Spleen (tissue), 11 donors: Measurements from ENCODE around the gene GPD2. TPM values are rescaled to one million over a fixed set of nuclear protein-coding genes. Genes with fewer than 3 reads are reported as not detected.
"Not testable (repeated sequence)": the region's sequence is repeated elsewhere in the genome, so short reads cannot be mapped to it uniquely, and the experiment has no call there.

ENCODE experiments used
- DNase-seq: peaks from one replicate; pipeline ENCODE4 v3.0.0-alpha.2; 2020
- H3K27ac ChIP-seq, 8 donors: fragments of 200-600 bp; sonication (generic) in 7 of 8; 1 replicate in 4 of 8; 2 replicates in 4 of 8; pipeline versions ENCODE4 v1.5.0 to v1.8.0; 2016 to 2021; ENCODE audit warnings: inconsistent platforms in 4 of 8, mild to moderate bottlenecking in 4 of 8, moderate library complexity in 1 of 8
- H3K27me3 ChIP-seq, 7 donors: fragments of 200-600 bp; sonication (generic) in 6 of 7; replicated peaks in 1 of 7; 1 replicate in 4 of 7; 2 replicates in 3 of 7; pipeline versions ENCODE4 v1.5.0 to v1.8.0; 2016 to 2021; ENCODE audit warnings: inconsistent platforms in 3 of 7, mild to moderate bottlenecking in 1 of 7
- H3K36me3 ChIP-seq, 6 donors: fragments of 200-600 bp; sonication (generic) in 5 of 6; 1 replicate in 4 of 6; 2 replicates in 2 of 6; pipeline versions ENCODE4 v1.5.0 to v1.8.0; 2016 to 2021; ENCODE audit warnings: inconsistent platforms in 2 of 6
- H3K4me1 ChIP-seq, 6 donors: fragments of 200-600 bp; sonication (generic) in 5 of 6; 1 replicate in 3 of 6; 2 replicates in 3 of 6; pipeline versions ENCODE4 v1.5.0 to v1.8.0; 2016 to 2021; ENCODE audit warnings: inconsistent platforms in 3 of 6
- H3K4me3 ChIP-seq, 8 donors: fragments of 200-600 bp; sonication (generic) in 7 of 8; 1 replicate in 4 of 8; 2 replicates in 4 of 8; pipeline versions ENCODE4 v1.5.0 to v1.8.0; 2016 to 2021; ENCODE audit warnings: inconsistent platforms in 4 of 8, mild to moderate bottlenecking in 4 of 8, moderate library complexity in 2 of 8
- H3K9me3 ChIP-seq, 8 donors: fragments of 200-600 bp; sonication (generic) in 7 of 8; 1 replicate in 4 of 8; 2 replicates in 4 of 8; pipeline versions ENCODE4 v1.5.0 to v1.8.0; 2016 to 2021; ENCODE audit warnings: inconsistent platforms in 4 of 8
- POLR2A ChIP-seq, 3 donors: fragments of 450-650 bp; IDR thresholded peaks; one replicate each; pipeline ENCODE4 v1.5.1; 2017; ENCODE audit warnings: antibody characterized with exemption in 3 of 3, mild to moderate bottlenecking in 1 of 3
- POLR2AphosphoS5 ChIP-seq, 3 donors: sonication (generic); formaldehyde crosslinking; IDR thresholded peaks; one replicate each; pipeline ENCODE4 v1.5.1; 2017; ENCODE audit warnings: antibody characterized with exemption in 3 of 3
- WGBS, 5 donors: extraction: QIAGEN DNeasy Blood & Tissue Kit in 3 of 5; methylation state at CpG; one replicate each; pipeline versions ENCODE4 v1.1.5 to v1.1.7; 2013 to 2018; 5-methylcytosine and 5-hydroxymethylcytosine counted together
- intact Hi-C: fragments of 100-400 bp; cut with DNase I; formaldehyde crosslinking; loops from one replicate; pipeline ENCODE4 v1.15.0; 2023; ENCODE audit warnings: low total_unique reads
- polyA plus RNA-seq, 3 donors: library from polyadenylated mRNA; stranded (reverse); fragments of 200-250 nt; gene quantifications; one replicate each; pipeline ENCODE4 v1.2.1, GENCODE V29; 2013
- total RNA-seq, 7 donors: library from RNA; depleted of rRNA in 3 of 7; stranded (reverse); fragments of >200 nt in 3 of 7; fragmentation: NEBNext Ultra II Directional in 4 of 7; extraction: Animal tissue kit (Norgen Biotek cat#: 25700) in 4 of 7; gene quantifications; one replicate each; pipeline versions ENCODE4 v1.1.0 to v1.2.1, GENCODE V29; 2016 to 2021
- TF ChIP-seq, protein P1 (sequence below), 11 experiments: fragments of 200-600 bp in 7 of 11; fragments of 450-650 bp in 4 of 11; sonication (generic) in 4 of 11; IDR thresholded peaks in 8 of 11; conservative IDR thresholded peaks in 3 of 11; 1 replicate in 7 of 11; 2 replicates in 4 of 11; pipeline versions ENCODE4 v1.4.0 to v1.8.0; 2016 to 2021; ENCODE audit warnings: antibody characterized with exemption in 11 of 11, inconsistent platforms in 4 of 11, mild to moderate bottlenecking in 1 of 11
- donor health status: healthy with polysubstance abuse.
- donor health status: DM: no; HTN: no; CAD: no; lungs with moderate emphysema.
- donor health status: DM: no; HTN: no; CAD: no.
- donor health status: Bipolar disorder and iron deficiency.
- donor health status: healthy.
- donor health status: DM: no; HTN: no; CAD: no.
- donor health status: DM: yes; HTN: yes; CAD: no.

GPD2 gene
- total and polyA plus RNA-seq, 10 donors = 3.5 to 74.9 (median 28.8) TPM

DNA sequence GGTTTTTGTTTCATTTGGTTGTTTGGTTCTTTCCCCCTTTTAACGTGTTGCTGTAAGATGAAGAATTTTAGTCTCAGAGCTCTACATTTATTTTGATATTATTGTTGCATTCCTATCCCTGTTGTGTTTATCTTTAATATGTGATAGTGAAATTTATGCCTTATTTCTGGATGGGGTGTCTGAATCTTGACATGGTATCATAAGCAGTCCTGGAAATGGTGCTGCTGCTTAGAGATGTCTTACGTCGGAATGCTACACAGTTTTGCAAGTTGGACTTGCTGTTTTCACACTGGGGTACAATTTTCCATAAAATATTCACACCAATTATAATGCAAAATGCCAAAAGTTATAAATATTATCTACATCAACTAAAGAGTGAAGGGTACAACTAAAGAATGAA is 164.0 kb downstream of the GPD2 start:
- H3K4me3 ChIP-seq = no peak overlapping the region
- no peaks in the 10 kb centered on the region for H3K27me3 ChIP-seq
- WGBS, 5 donors = 88 to 97% (median 94%) methylated on average over 3 of the region's 3 CpGs
- no peak for TF ChIP-seq POLR2AphosphoS5 (IDR thresholded peaks at IDR 0.05)
- no peak for TF ChIP-seq POLR2A (IDR thresholded peaks at IDR 0.05)
- H3K27ac ChIP-seq = no peak overlapping the region
- H3K9me3 ChIP-seq = no peaks in the 10 kb centered on the region
- no peaks in the 10 kb centered on the region for H3K4me1 ChIP-seq
- no peaks in the 10 kb centered on the region for H3K36me3 ChIP-seq
- intact Hi-C loops = no loop called here
- DNase-seq = no peak

DNA sequence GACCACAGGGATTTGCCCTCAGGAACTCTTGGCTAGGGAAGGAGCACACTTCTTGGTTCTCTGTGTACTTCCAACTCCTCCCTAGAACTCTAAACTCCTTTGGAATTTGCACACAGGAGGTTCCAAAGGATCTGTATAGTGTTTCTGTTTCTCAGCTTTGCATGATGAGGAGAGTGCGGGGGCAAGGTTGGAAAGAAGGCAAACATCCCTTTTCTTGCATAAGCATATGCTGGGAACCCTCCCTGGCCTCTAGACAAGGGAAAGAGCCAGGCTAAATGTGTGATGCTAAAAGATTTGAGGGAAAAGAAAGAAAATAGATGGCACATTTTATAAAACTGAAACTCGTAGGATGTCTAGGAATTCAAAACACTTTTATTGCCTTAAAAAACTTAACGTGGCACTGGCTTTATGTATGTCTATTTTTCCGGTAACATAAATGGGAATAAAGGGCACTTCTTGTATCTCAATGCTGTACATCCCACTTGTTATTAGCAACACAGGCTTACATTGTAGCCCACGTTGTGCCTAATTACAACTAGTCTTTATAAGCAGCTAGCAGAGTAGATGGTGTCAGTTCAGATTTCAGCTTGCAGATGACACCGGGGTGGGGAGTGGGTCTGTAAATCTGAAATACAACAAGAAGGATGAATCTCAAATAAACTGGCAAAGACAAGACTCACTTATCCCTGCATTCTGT is 165.8 kb downstream of the GPD2 start:
- H3K27ac ChIP-seq = no peak overlapping the region
- H3K9me3 ChIP-seq = no peaks in the 10 kb centered on the region
- no peaks in the 10 kb centered on the region for H3K36me3 ChIP-seq
- no peak for DNase-seq
- intact Hi-C loops = no loop called here
- H3K4me1 ChIP-seq = no peaks in the 10 kb centered on the region
- no peaks in the 10 kb centered on the region for H3K27me3 ChIP-seq
- WGBS, 5 donors = 77 to 92% (median 89%) methylated on average over 6 of the region's 6 CpGs
- no peak overlapping the region for H3K4me3 ChIP-seq
- TF ChIP-seq POLR2A (IDR thresholded peaks at IDR 0.05) (no peak), POLR2AphosphoS5 (IDR thresholded peaks at IDR 0.05) (no peak)
- TF ChIP-seq, protein P1, sequence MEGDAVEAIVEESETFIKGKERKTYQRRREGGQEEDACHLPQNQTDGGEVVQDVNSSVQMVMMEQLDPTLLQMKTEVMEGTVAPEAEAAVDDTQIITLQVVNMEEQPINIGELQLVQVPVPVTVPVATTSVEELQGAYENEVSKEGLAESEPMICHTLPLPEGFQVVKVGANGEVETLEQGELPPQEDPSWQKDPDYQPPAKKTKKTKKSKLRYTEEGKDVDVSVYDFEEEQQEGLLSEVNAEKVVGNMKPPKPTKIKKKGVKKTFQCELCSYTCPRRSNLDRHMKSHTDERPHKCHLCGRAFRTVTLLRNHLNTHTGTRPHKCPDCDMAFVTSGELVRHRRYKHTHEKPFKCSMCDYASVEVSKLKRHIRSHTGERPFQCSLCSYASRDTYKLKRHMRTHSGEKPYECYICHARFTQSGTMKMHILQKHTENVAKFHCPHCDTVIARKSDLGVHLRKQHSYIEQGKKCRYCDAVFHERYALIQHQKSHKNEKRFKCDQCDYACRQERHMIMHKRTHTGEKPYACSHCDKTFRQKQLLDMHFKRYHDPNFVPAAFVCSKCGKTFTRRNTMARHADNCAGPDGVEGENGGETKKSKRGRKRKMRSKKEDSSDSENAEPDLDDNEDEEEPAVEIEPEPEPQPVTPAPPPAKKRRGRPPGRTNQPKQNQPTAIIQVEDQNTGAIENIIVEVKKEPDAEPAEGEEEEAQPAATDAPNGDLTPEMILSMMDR (IDR thresholded peaks at IDR 0.05 in 8 of 11, conservative IDR thresholded peaks at IDR 0.05 in 3 of 11) = no peak

DNA sequence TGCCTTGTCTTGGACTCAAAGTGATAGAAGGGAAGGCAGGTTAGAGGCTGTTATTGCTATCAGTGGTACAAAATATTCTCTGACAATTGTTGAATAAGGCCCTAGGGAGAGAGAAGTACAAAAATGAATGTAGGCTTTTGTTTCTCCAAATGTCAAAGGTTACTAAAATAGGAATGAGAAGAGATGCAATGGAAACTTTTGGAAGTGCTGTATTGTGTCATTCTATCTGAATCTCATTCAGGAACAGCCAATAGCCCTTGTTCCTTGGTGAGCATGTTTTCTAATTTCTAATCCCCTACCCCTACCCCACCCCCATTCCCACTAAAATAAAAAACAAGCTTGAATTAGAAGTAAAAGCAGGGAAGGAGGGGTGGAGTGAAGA is 166.4 kb downstream of the GPD2 start:
- H3K4me3 ChIP-seq = no peak overlapping the region
- H3K27me3 ChIP-seq = no peaks in the 10 kb centered on the region
- no peaks in the 10 kb centered on the region for H3K4me1 ChIP-seq
- TF ChIP-seq POLR2AphosphoS5 (IDR thresholded peaks at IDR 0.05) (no peak), POLR2A (IDR thresholded peaks at IDR 0.05) (no peak)
- TF ChIP-seq, protein P1 (IDR thresholded peaks at IDR 0.05 in 8 of 11, conservative IDR thresholded peaks at IDR 0.05 in 3 of 11) = no peak
- DNase-seq = no peak
- no peaks in the 10 kb centered on the region for H3K9me3 ChIP-seq
- H3K36me3 ChIP-seq = no peaks in the 10 kb centered on the region
- H3K27ac ChIP-seq = no peak overlapping the region
- intact Hi-C loops = no loop called here

DNA sequence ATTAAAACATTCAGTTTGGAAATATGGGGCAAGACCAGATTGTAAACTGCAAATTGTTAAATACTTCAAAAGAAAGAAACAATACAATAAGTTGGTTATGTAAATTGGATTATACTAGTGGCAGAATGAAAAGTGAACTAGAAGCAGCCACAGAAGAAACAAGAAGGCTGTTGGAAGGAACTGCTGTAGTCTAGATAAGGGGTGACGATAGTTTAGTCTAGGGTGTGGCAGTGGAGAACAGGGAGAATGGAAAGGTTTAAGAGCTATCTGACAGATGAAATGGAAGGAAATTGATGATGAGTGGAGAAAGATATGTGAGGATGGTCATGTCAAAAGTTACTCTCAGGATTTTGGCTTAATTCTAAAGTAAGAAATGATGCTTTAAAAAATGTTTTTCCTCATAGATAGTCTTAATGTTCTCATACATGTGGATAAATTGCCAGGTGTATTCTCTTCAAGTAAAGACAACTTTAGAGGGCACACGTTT is 179.7 kb downstream of the GPD2 start:
- WGBS, 5 donors = 60 to 76% (median 65%) methylated on average over 2 of the region's 2 CpGs
- Histone ChIP-seq H3K27ac (no peak overlapping the region), H3K9me3 (no peaks in the 10 kb centered on the region), H3K4me3 (no peak overlapping the region), H3K27me3 (peaks cover 0 to 4% (median 0%) of the 10 kb centered on the region in 7 donors), H3K4me1 (no peaks in the 10 kb centered on the region), H3K36me3 (no peaks in the 10 kb centered on the region)
- intact Hi-C loops = no loop called here
- TF ChIP-seq, protein P1 (IDR thresholded peaks at IDR 0.05 in 8 of 11, conservative IDR thresholded peaks at IDR 0.05 in 3 of 11) = no peak
- no peak for TF ChIP-seq POLR2AphosphoS5 (IDR thresholded peaks at IDR 0.05)
- DNase-seq = no peak

DNA sequence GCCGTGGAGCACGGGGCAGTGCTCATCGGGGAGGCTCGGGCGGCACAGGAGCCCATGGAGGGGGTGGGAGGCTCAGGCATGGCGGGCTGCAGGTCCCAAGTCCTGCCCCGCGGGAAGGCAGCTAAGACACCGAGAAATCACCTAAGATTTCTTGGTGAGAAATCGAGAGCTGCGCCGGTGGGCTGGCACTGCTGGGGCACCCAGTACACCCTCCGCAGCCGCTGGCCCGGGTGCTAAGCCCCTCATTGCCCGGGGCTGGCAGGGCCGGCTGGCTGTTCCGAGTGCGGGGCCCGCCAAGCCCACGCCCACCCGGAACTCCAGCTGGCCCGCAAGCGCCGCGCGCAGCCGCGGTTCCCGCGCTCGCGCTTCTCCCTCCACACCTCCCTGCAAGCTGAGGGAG is 181.9 kb downstream of the GPD2 start:
- intact Hi-C loops, H3K36me3 ChIP-seq, H3K4me3 ChIP-seq, H3K9me3 ChIP-seq, DNase-seq, H3K4me1 ChIP-seq, H3K27me3 ChIP-seq, H3K27ac ChIP-seq: not testable (repeated sequence)
- WGBS, 5 donors = 95 to 97% (median 96%) methylated on average over 29 to 33 of the region's 33 CpGs
